Thyroid gland (tissue), 4 donors: ENCODE results near the gene RNF10. TPM values are rescaled to one million over a fixed set of nuclear protein-coding genes. Genes with fewer than 3 reads are reported as not detected.

Experiments used
- DNase-seq, 2 donors: peaks; one replicate each; pipeline ENCODE4 v3.0.0-alpha.2; 2019
- H3K27ac ChIP-seq, 3 donors: fragments of 200-600 bp; sonication (generic); 1 replicate in 2 of 3; 2 replicates in 1 of 3; pipeline ENCODE4 v1.5.1; 2016 to 2019; ENCODE audit warnings: mild to moderate bottlenecking in 1 of 3, moderate library complexity in 1 of 3
- H3K27me3 ChIP-seq: fragments of 200-600 bp; sonication (generic); one replicate; pipeline ENCODE4 v1.5.1; 2019
- H3K36me3 ChIP-seq, 2 donors: fragments of 200-600 bp; sonication (generic); one replicate each; pipeline ENCODE4 v1.5.1; 2016 to 2019
- H3K4me1 ChIP-seq, 2 donors: fragments of 200-600 bp; sonication (generic); one replicate each; pipeline ENCODE4 v1.5.1; 2017 to 2019
- H3K4me3 ChIP-seq, 3 donors: fragments of 200-600 bp; sonication (generic); replicated peaks in 1 of 3; 1 replicate in 2 of 3; 2 replicates in 1 of 3; pipeline ENCODE4 v1.5.1; 2016; ENCODE audit warnings: mild to moderate bottlenecking in 1 of 3
- H3K9me3 ChIP-seq: fragments of 200-600 bp; sonication (generic); one replicate; pipeline ENCODE4 v1.5.1; 2017
- POLR2A ChIP-seq, 2 donors: fragments of 450-650 bp; IDR thresholded peaks; one replicate each; pipeline ENCODE4 v1.6.1; 2017; ENCODE audit warnings: antibody characterized with exemption in 2 of 2, mild to moderate bottlenecking in 2 of 2, moderate library complexity in 1 of 2
- WGBS, 2 donors: methylation state at CpG; one replicate each; pipeline ENCODE4 v1.1.5; 2017; 5-methylcytosine and 5-hydroxymethylcytosine counted together
- intact Hi-C: fragments of 100-400 bp; cut with DNase I; formaldehyde crosslinking; loops from one replicate; pipeline ENCODE4 v1.15.1; 2023
- total RNA-seq, 4 donors: library from RNA; depleted of rRNA; stranded (reverse); fragments of >200 nt; gene quantifications; one replicate each; pipeline ENCODE4 v1.2.3, GENCODE V29; 2016
- TF ChIP-seq, protein P1 (sequence below), 6 experiments: fragments of 200-600 bp in 3 of 6; fragments of 450-650 bp in 3 of 6; sonication (generic) in 3 of 6; IDR thresholded peaks; one replicate each; pipeline ENCODE4 v1.5.1; 2016 to 2019; ENCODE audit warnings: antibody characterized with exemption in 6 of 6, mild to moderate bottlenecking in 2 of 6, inconsistent platforms in 1 of 6, moderate library complexity in 1 of 6

RNF10 gene
- total RNA-seq, 4 donors from 2014 or later, result 62.5 to 159 (median 127) TPM

DNA sequence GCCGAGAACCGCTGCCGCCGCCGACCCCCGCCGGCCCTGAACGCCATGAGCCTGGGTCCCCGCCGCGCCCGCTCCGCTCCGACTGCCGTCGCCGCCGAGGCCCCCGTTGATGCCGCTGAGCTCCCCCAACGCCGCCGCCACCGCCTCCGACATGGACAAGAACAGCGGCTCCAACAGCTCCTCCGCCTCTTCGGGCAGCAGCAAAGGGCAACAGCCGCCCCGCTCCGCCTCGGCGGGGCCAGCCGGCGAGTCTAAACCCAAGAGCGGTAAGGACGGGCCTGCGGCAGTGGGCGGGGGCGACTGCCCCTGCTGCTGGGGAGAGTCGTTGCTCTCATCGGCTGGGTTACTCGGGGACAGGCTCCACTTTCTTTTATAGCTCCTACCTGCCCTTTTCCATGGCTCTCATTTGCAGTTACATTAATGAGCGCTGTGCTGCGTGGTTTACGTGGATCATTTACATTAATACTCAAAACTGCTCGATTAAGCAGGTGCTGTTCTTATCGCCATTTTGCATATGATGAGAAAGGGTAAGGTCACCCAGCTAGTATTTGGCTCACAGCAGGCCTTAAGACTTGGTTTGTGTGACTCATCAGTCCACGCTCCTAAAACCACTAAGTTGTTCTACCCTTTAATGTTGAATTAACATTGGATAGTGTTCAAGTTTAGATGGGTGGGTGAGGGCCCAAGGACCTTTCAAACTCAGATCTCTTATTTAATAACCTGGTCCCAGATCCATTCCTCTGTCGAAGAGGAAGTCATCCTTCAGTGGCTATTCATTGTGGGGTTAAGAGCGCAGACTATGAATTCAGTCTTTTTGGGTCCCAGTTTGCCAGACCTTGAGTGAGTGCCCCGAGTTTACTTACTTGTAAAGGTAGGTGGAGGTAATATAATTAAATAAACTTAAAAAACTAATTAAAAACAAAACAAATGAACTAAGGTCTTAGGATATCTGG lies 823 bp downstream of the RNF10 start:
- no peak for TF ChIP-seq POLR2A (IDR thresholded peaks at IDR 0.05)
- TF ChIP-seq, protein P1, sequence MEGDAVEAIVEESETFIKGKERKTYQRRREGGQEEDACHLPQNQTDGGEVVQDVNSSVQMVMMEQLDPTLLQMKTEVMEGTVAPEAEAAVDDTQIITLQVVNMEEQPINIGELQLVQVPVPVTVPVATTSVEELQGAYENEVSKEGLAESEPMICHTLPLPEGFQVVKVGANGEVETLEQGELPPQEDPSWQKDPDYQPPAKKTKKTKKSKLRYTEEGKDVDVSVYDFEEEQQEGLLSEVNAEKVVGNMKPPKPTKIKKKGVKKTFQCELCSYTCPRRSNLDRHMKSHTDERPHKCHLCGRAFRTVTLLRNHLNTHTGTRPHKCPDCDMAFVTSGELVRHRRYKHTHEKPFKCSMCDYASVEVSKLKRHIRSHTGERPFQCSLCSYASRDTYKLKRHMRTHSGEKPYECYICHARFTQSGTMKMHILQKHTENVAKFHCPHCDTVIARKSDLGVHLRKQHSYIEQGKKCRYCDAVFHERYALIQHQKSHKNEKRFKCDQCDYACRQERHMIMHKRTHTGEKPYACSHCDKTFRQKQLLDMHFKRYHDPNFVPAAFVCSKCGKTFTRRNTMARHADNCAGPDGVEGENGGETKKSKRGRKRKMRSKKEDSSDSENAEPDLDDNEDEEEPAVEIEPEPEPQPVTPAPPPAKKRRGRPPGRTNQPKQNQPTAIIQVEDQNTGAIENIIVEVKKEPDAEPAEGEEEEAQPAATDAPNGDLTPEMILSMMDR (IDR thresholded peaks at IDR 0.05), result no peak
- peak; percentile 39 to 44 for DNase-seq
- Histone ChIP-seq H3K27ac (peak overlapping the region; percentile 90 to 94 (median 92)), H3K9me3 (no peaks in the 10 kb centered on the region), H3K27me3 (no peaks in the 10 kb centered on the region), H3K4me1 (peaks cover 41 to 47% of the 10 kb centered on the region in 2 donors), H3K4me3 (peak overlapping the region; percentile 96 to 99 (median 99)), H3K36me3 (no peaks in the 10 kb centered on the region)
- intact Hi-C loops, result loop anchor here (5.0 kb wide), 1 partner anchor 38 kb away; the partner anchor contains the start of gene DYNLL1
- WGBS, 2 donors, result 1 to 2% methylated on average over 36 to 43 of the region's 52 CpGs

DNA sequence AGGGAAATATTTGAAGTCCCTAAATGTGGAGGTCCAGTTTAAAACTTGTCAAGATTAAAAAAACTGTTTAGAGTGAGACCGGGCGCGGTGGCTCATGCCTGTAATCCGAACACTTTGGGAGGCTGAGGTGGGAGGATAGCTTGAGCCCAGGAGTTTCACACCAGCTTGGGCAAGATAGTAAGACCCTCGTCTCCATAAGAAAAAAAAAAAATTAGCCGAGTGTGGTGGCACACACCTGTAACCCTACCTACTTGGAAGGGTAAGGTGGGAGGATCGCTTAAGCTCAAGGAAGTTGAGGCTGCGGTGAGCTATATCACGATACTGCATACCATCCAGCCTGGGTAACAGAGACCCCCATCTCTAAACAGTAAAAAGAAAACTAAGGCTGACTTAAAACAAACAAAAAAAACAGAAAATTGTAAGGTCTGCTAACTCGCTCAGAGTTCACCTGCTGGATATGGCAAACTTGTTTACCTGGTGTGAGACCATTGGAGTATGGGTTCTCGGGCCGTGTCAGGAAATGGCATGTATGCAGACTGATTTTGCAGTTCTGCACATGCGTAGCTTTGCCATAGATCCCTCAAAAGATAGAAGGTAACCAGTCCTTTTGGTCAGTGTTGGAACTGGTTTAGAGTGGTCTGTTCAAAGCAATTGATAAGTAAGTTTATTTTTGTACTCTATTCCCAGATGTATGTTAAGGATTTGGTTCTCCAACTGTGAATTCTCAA lies 2.1 kb downstream of the RNF10 start:
- H3K9me3 ChIP-seq, result no peaks in the 10 kb centered on the region
- no peak for TF ChIP-seq POLR2A (IDR thresholded peaks at IDR 0.05)
- TF ChIP-seq, protein P1 (IDR thresholded peaks at IDR 0.05), result no peak
- no peaks in the 10 kb centered on the region for H3K36me3 ChIP-seq
- H3K27ac ChIP-seq, result peak overlapping the region; percentile 21 to 92 (median 90)
- peak overlapping the region in 2 of 3 donors; percentile 99 for H3K4me3 ChIP-seq
- DNase-seq, result no peak
- intact Hi-C loops, result no loop called here
- WGBS, 2 donors, result 47 to 52% methylated on average over 13 of the region's 13 CpGs
- no peaks in the 10 kb centered on the region for H3K27me3 ChIP-seq
- H3K4me1 ChIP-seq, result peaks cover 41 to 50% of the 10 kb centered on the region in 2 donors

DNA sequence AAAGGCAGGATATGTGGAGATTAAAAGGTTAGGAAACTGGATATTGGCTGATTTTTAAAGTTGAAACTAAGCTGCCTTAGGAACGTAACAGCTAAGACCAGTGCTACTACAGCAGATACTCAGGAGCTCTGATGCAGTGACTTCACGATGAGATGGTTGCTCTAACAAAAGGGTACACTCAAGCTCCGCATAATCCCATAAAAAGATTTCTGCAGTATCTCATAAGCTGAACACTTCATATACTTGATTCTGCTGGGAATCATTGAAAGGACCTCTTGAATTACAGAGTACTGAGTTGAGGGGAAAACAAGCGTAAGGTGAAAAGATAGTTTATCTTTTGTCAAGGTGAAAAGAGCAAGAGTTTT lies 3.7 kb downstream of the RNF10 start:
- TF ChIP-seq, protein P1 (IDR thresholded peaks at IDR 0.05), result no peak
- TF ChIP-seq POLR2A (IDR thresholded peaks at IDR 0.05), result no peak
- Histone ChIP-seq H3K27ac (peak overlapping the region; percentile 75 to 92 (median 90)), H3K4me3 (no peak overlapping the region), H3K36me3 (no peaks in the 10 kb centered on the region), H3K27me3 (no peaks in the 10 kb centered on the region), H3K4me1 (peaks cover 41 to 61% of the 10 kb centered on the region in 2 donors), H3K9me3 (no peaks in the 10 kb centered on the region)
- DNase-seq, result no peak
- WGBS, 2 donors, result 41 to 45% methylated on average over 4 of the region's 4 CpGs
- intact Hi-C loops, result no loop called here

DNA sequence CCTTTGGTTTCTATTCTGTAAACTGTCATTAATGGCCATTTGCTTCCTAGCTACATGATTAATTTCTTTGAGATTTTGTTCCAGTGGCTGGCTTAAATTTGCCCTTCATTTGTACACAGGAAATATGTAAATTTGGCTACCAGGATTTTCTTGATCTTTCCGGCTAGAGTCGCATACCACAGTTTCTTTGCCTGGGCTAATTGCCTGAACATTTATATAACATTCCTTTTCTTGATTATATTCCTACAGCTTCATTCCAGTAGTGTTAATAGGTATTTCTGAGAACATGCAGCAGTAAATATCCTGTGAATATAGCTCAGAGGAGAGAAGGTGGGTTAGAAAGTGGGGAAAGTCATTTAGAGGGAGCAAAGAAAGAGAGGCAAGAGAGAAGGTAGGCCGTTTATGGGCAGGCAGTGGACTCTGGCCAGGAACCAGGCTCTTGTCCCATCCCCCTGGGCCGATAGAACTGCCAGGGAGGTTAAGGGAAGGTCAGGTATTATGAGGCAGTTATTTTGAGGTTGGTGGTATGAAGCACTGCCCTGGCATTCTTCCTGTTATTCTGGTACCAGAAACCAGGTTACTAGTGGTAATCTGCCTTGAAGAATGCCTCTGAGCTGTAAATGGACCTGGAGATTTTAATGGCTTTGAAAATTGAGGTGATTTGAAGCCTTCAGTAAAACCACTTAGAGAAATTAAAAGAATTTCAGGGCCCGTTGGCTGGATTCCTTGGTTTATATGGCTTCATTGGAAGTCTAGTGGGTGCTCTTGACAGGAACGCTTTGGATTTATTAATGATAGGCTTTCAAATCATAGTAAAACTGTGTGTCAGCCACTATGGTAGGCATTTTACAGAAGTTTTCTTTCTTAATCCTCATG lies 4.4 kb downstream of the RNF10 start:
- Histone ChIP-seq H3K27ac (peak overlapping the region; percentile 76 to 92 (median 90)), H3K4me1 (peaks cover 41 to 61% of the 10 kb centered on the region in 2 donors), H3K9me3 (no peaks in the 10 kb centered on the region), H3K36me3 (no peaks in the 10 kb centered on the region), H3K27me3 (no peaks in the 10 kb centered on the region), H3K4me3 (no peak overlapping the region)
- intact Hi-C loops, result no loop called here
- peak; percentile 81 to 85 for DNase-seq
- TF ChIP-seq, protein P1 (IDR thresholded peaks at IDR 0.05), result no peak
- TF ChIP-seq POLR2A (IDR thresholded peaks at IDR 0.05), result no peak
- 13 to 16% methylated on average over 6 of the region's 6 CpGs for WGBS, 2 donors
